ENCODE data around the gene MSI1. TPM values are rescaled to one million over a fixed set of nuclear protein-coding genes. Genes with fewer than 3 reads are reported as not detected.
"Not testable (repeated sequence)": the region's sequence is repeated elsewhere in the genome, so short reads cannot be mapped to it uniquely, and the experiment has no call there.

The MSI1 gene
- total RNA-seq, 1 experiment from 2014 or later, result 3.6 TPM

DNA sequence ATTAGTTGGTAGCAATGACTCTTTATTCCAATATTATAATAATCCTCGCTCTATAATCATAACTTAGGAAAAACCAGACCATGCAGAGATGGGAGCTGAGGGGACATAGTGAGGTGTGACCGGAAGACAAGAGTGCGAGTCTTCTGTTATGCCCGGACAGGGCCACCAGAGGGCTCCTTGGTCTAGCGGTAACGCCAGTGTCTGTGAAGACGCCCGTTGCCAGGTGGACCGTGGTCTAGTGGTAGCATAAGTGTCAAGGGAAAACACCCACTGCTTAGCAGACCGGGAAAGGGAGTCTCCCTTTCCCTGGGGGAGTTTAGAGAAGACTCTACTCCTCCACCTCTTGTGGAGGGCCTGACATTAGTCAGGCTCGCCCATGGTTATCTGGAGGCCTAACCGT is 33.5 kb downstream of the MSI1 start:
- DNase-seq (ENCODE audit: low spot score), result peak; percentile 43
- H3K36me3 ChIP-seq (ENCODE audit: insufficient read depth, low read length, poor library complexity, severe bottlenecking); BruUV-seq (replicated peaks); H3K27ac ChIP-seq (ENCODE audit: low read depth, low read length, poor library complexity, severe bottlenecking); H3K4me3 ChIP-seq (ENCODE audit: low read depth, low read length, poor library complexity, severe bottlenecking); intact Hi-C loops (cut with micrococcal nuclease; ENCODE audit: unreplicated experiment); H3K4me1 ChIP-seq (ENCODE audit: insufficient read depth, low read length, poor library complexity, severe bottlenecking); H3K27me3 ChIP-seq (replicated peaks; ENCODE audit: insufficient read depth, low read depth, low read length, poor library complexity): not testable (repeated sequence)
- POLR2A ChIA-PET (ENCODE audit: low non-redundant PET), result interaction anchor here (0.7 kb wide), 1 partner anchor 44 kb away, joined by 17 read pairs; no protein-coding TSS in a partner anchor
- CTCF ChIA-PET, result interaction anchor here (0.8 kb wide), 1 partner anchor 93 kb away, joined by 3 read pairs; no protein-coding TSS in a partner anchor
- TF ChIP-seq, protein P1, sequence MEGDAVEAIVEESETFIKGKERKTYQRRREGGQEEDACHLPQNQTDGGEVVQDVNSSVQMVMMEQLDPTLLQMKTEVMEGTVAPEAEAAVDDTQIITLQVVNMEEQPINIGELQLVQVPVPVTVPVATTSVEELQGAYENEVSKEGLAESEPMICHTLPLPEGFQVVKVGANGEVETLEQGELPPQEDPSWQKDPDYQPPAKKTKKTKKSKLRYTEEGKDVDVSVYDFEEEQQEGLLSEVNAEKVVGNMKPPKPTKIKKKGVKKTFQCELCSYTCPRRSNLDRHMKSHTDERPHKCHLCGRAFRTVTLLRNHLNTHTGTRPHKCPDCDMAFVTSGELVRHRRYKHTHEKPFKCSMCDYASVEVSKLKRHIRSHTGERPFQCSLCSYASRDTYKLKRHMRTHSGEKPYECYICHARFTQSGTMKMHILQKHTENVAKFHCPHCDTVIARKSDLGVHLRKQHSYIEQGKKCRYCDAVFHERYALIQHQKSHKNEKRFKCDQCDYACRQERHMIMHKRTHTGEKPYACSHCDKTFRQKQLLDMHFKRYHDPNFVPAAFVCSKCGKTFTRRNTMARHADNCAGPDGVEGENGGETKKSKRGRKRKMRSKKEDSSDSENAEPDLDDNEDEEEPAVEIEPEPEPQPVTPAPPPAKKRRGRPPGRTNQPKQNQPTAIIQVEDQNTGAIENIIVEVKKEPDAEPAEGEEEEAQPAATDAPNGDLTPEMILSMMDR (conservative IDR thresholded peaks at IDR 0.05; ENCODE audit: low read depth, low read length), result peak; percentile 59
- peaks cover 10% of the 10 kb centered on the region for H3K9me3 ChIP-seq (ENCODE audit: low read depth, low read length, poor library complexity, severe bottlenecking)

DNA sequence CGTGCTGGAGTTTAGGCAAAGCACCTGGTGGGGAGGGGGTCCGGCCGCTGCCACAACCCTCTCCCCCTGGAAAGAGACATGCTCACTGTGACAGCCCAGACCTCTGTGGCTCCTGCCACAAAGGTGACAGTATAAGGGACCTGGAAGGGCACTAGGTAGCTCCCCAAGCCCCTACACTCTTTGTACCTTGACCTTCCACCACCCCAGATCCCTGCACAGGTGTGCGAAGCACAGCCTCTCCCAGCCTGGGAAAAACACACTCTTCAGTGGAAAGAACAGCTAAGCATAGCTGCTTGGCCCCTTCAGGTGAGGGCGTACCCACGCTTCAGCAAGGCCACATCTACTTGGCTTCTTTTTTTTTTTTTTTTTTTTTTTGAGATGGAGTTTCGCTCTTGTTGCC is 36.4 kb downstream of the MSI1 start:
- intact Hi-C loops (cut with micrococcal nuclease; ENCODE audit: unreplicated experiment), result no loop called here
- POLR2A ChIA-PET (ENCODE audit: low non-redundant PET), result interaction anchor here (0.6 kb wide), 2 partner anchors 32 to 34 kb away, joined by 4 to 5 read pairs; no protein-coding TSS in a partner anchor

DNA sequence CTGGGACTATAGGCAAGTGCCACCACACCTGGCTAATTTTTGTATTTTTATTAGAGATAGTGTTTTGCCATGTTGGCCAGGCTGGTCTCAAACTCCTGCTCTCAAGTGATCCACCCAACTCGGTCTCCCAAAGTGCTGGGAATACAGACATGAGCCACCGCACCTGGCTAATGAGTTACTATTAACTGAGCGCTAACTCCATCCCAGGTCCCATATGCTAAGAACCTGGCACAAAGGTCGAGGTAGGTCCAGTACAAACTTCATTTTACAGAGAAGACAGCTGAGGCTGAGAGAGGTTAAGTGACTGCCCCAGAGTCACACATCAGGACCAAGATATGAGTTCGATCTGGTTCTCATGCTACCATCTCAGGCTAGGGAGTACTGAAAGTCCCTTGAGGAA is 36.9 kb downstream of the MSI1 start:
- Histone ChIP-seq H3K36me3 (ENCODE audit: insufficient read depth, low read length, poor library complexity, severe bottlenecking) (no peaks in the 10 kb centered on the region), H3K27ac (ENCODE audit: low read depth, low read length, poor library complexity, severe bottlenecking) (no peak overlapping the region), H3K4me3 (ENCODE audit: low read depth, low read length, poor library complexity, severe bottlenecking) (no peak overlapping the region), H3K9me3 (ENCODE audit: low read depth, low read length, poor library complexity, severe bottlenecking) (no peaks in the 10 kb centered on the region), H3K4me1 (ENCODE audit: insufficient read depth, low read length, poor library complexity, severe bottlenecking) (no peaks in the 10 kb centered on the region), H3K27me3 (replicated peaks; ENCODE audit: insufficient read depth, low read depth, low read length, poor library complexity) (no peaks in the 10 kb centered on the region)
- TF ChIP-seq, protein P1 (conservative IDR thresholded peaks at IDR 0.05; ENCODE audit: low read depth, low read length), result no peak
- TF ChIP-seq EZH2 (IDR thresholded peaks at IDR 0.05; ENCODE audit: borderline replicate concordance, low read depth, low read length, poor library complexity, severe bottlenecking), result no peak
- ChIA-PET POLR2A (ENCODE audit: low non-redundant PET) (interaction anchor here (0.6 kb wide), 2 partner anchors 35 to 1738 kb away, joined by 5 to 9 read pairs; no protein-coding TSS in a partner anchor), CTCF (no interaction called here)
- BruUV-seq (replicated peaks), result no TSS peak
- intact Hi-C loops (cut with micrococcal nuclease; ENCODE audit: unreplicated experiment), result no loop called here
- DNase-seq (ENCODE audit: low spot score), result no peak

More for the DNA sequence above, 36.4 kb downstream of the MSI1 start:
- BruUV-seq (replicated peaks), result no TSS peak
- H3K9me3 ChIP-seq (ENCODE audit: low read depth, low read length, poor library complexity, severe bottlenecking), result peaks cover 5% of the 10 kb centered on the region
- no peaks in the 10 kb centered on the region for H3K4me1 ChIP-seq (ENCODE audit: insufficient read depth, low read length, poor library complexity, severe bottlenecking)
- H3K4me3 ChIP-seq (ENCODE audit: low read depth, low read length, poor library complexity, severe bottlenecking), result no peak overlapping the region
- DNase-seq (ENCODE audit: low spot score), result no peak
- H3K27me3 ChIP-seq (replicated peaks; ENCODE audit: insufficient read depth, low read depth, low read length, poor library complexity), result no peaks in the 10 kb centered on the region
- H3K27ac ChIP-seq (ENCODE audit: low read depth, low read length, poor library complexity, severe bottlenecking), result no peak overlapping the region
- no peaks in the 10 kb centered on the region for H3K36me3 ChIP-seq (ENCODE audit: insufficient read depth, low read length, poor library complexity, severe bottlenecking)
- TF ChIP-seq, protein P1 (conservative IDR thresholded peaks at IDR 0.05; ENCODE audit: low read depth, low read length), result no peak
- TF ChIP-seq EZH2 (IDR thresholded peaks at IDR 0.05; ENCODE audit: borderline replicate concordance, low read depth, low read length, poor library complexity, severe bottlenecking), result no peak
- CTCF ChIA-PET, result no interaction called here
